Activated T-cell treated with anti-CD3 and anti-CD28 coated beads for 1 hour (primary cell): ENCODE measurements around the gene SMIM44.
"Not testable (repeated sequence)": the region's sequence is repeated elsewhere in the genome, so short reads cannot be mapped to it uniquely, and the experiment has no call there.

Source experiments
- DNase-seq: peaks from one replicate; pipeline ENCODE4 v3.0.0-alpha.2; 2020; ENCODE audit warnings: low read depth

SMIM44 gene

DNA sequence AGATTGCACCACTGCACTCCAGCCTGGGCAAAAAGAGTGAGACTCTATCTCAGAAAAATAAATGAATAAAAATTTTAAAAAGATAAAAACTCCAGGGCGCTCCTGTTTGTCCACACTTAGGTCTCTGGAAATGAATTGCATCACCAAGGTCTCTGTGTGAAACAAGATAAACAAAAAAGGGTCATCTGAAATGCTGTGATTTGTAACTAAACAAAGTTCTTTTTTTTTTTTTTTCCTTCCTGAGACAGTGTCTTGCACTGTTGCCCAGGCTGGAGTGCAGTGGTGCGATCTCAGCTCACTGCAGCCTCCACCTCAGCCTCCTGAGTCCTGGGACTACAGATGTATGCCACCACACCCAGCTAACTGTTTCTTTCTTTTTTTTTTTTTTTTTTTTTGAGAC lies 34.4 kb upstream of the SMIM44 start:
- DNase-seq, result no peak

DNA sequence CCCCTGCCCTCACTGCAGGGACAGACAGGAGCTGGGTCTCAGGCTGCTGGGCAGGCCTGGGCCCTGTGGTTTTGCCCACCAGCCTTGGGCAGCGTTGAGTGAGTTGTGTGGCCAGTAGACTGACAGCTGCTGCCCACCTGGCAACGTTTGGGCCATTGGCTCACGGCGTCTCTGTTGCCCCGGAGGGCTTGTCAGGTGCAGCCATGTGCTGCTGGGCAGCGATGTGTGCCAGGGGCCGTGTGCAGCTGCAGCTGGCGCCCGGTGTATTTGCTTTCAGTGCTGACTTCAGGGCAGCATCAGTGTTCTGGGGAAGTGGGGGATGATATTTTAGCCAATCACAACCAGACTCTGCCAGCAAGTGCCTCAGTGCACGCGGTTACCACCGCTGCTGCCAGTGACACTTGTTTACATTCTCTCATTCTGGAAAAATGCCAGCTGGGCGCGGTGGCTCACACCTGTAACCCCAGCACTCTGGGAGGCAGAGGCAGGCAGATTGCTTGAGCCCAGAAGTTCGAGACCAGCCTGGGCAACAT lies 33.5 kb upstream of the SMIM44 start:
- no peak for DNase-seq

DNA sequence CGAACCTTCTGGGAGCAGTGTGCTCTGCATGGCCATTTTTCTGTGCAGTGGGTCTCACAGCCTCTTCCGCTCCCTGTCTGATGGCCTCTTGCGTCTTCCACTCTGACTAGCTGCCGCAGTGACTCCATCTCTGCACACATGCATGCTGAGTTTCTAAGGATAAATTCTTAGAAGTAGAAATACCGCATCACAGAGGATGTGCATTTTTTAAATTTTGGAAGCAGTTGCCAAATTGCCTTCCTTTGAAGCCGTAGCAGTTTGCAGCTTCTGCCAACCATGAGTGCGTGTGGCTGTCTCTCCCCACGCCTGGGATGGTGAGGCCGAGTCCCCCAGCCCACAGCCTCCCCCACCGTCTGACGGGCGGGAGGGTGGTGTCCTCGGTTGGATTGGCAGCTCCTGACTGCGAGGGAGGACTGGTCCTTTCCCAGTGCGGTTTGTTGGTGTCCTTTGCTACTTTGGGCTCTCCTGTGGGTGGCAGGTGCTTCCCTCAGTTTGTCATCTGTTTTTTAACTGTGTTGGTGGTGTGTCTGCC lies 32.7 kb upstream of the SMIM44 start:
- no peak for DNase-seq

DNA sequence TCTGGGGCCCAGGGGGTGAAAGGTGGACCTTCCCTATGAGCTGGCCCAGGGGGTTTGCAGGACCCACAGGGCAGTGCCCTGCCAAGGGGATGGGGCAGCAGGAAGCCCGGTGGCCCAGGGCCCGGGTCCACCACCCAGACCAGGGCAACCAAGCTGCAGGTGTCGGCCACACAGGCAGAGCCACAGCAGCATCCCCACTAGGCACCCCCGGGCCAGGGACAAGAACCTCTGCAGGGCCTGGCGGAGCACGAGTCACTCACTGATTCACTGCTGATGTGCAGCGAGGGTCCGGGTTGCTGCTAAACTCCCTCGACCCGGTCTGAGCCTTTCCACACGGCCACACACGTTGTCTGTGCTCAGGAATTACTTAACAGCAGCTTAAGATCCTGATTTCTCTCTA lies 31.7 kb upstream of the SMIM44 start:
- no peak for DNase-seq

- no peak for DNase-seq
These were observed 30.2 kb upstream of the SMIM44 start for GRCh38 chr19:3513229-3514140.

DNA sequence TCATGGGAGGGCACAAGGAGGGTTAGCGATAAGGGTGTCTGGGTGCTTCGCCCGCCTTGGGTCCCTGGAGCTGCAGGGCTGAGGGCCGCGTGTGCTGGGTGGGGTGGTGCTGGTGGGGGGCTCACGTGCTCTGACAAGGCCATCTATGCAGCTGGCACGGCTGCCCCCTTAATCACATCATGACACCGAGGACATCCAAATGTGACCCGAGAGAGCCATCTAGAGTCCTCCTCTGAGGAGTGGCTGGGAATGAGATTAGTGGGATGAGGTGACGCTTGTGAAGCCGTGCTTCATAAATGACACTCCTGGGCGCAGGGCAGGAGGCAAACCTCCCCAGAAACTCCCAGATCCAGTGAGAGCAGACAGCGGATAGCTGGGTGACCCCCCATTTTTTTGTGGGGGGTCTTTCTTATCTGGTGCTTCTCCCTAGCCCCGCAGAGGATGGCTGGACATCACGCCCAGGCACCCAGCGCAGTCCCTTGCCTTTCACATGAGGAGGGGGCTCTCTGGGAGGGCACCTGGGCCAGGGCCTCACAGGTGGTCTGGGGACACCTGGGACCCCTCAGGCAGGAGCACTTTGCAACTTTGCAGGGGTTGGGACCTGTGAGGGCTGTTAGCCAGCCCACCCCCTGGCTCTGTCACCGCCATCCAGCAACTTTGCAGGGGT lies 29.5 kb upstream of the SMIM44 start:
- DNase-seq, result no peak

- DNase-seq, result no peak
These were observed 28.4 kb upstream of the SMIM44 start for GRCh38 chr19:3511506-3512251.

- DNase-seq, result no peak
These were observed 27.5 kb upstream of the SMIM44 start for GRCh38 chr19:3510727-3511126.

DNA sequence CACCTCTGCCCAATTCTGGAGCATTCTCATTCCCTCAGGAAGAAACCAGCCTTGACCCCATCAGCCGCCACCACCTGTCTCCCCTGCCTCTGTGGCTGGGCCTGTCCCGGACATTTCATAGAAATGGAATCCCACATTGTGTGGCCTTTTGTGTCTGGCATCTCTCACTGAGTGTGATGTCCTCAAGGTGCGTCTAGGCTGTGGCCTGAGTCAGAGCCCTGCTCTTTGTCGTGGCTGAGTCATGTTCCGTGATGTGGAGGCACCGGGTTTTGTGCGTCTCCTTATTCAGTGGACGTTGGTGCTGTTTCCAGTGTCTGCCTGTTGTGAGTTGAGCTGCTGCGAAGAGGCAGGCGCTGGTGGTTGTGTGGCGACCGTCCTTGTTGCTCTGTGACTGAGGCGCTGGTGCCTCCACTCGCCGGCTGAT lies 26.3 kb upstream of the SMIM44 start:
- DNase-seq, result no peak

- DNase-seq, result no peak
These were observed 25.7 kb upstream of the SMIM44 start for GRCh38 chr19:3508771-3509535.

DNA sequence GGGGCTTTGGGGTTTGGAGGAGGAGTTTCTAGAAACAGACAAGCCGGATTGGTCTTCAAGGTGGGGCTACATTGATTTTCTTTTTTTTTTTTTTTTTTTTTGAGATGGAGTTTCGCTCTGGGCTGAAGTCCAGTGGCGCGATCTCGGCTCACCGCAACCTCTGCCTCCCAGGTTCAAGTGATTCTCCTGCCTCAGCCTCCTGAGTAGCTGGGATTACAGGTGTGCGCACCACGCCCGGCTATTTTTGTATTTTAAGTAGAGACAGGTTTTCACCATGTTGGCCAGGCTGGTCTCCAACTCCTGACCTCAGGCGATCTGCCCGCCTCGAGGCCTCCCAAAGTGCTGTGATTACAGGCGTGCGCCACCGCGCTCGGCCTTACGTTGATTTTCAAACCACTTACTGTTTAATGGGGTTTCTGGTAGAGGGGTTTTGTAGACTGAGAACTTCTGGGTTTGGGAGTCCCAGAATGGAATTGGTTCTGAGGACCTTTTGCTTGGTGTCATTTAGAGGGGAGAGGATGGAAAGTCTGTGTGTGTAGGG lies 24.9 kb upstream of the SMIM44 start:
- DNase-seq, result not testable (repeated sequence)

GRCh38 chr19:3507371-3508120 lies 24.3 kb upstream of the SMIM44 start:
- DNase-seq, result peak; percentile 24

DNA sequence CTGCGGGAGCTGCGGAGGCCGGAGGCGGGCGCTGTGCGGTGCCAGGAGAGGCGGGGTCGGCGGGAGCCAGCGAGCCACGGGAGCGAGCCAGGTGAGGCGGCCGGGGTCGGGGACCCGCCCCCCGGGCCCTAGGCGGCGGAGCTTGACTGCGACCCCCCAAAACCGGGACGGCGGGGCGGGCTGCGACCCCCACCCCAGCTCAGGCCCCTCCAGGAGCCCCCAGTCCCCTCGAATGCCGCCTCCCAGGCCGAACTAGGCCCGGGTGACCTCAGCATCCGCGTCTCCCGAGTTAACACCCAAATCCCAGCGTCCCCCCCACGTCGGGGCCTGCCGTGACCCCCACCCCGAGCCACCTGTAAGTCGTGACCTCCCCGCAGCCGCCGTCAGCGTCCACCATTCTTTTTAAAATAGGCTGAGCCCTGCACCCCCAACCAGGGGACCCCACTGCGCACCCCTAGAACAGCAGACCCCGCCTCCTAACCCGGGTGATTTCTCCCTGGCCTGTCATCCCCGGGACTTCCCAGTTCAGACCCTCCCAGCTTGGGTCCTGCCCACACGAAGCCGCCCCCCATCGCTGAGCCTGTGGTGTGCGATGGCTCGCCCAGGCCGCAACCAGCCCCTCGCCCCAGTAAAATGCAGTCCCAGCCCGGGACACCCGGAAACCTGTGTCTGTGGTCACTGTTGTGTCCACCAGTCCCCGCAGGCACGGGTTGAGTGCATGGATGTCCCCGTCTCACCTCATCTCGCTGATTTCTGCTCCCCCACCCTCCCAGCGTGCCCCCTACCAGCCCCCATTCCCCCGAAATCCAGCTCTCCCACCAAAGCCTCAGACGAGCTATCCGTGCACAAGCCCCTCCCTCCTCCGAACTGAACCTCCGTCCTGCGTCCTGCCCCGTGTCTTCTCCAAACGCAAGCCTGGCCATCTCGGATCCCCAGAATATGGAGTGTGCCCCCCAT lies 23.4 kb upstream of the SMIM44 start:
- DNase-seq, result no peak

- DNase-seq, result peak; percentile 100
These were observed 22.6 kb upstream of the SMIM44 start, which contains the start of gene FZR1 for GRCh38 chr19:3505598-3506383. FZR1 (plus strand) TSS chr19:3506311; CDS start chr19:3522990, 16,679 bp downstream.

DNA sequence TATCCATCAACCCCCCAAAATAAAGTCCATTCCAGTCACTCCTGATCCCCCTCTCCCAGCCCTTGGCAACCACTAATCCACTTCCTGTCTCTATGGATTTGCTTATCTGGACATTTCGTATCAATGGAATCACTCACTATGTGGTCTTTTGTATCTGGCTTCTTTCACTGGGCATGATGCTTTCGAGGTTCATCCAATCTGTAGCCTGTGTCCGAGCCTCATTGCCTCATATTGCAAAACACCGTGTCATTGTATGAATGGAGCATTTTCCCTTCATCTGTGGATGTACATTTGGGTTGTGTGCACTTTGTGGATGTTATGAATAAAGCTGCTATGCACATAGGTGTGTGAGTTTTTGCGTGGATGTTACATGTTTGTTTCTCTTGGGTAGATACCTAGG lies 21.5 kb upstream of the SMIM44 start:
- no peak for DNase-seq

DNA sequence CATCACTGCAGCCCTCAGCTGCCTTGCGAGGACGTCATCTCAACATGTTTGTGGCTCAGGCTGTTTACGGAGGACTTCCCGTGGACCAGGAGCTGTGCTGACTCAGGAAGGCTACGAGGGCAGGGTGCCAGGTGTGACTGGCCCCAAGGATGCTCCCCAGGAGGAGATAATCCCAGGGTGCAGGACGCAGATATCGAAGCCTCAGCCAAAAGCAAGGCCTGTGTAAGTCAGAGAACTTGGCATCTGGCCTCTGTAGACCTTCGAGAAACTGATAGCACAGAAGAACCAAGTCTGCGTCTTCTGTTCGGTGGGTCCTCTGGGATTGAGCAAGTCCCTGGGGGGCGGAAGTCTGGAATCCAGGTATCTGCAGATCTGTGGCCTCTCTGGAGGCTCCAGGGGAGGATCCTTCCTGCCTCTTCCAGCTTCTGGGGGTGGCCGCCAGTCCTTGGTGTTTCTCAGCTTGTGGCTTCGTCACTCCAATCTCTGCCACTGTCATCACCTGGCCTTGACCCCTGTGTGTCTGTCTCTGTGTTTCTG lies 19.9 kb upstream of the SMIM44 start:
- DNase-seq, result no peak

DNA sequence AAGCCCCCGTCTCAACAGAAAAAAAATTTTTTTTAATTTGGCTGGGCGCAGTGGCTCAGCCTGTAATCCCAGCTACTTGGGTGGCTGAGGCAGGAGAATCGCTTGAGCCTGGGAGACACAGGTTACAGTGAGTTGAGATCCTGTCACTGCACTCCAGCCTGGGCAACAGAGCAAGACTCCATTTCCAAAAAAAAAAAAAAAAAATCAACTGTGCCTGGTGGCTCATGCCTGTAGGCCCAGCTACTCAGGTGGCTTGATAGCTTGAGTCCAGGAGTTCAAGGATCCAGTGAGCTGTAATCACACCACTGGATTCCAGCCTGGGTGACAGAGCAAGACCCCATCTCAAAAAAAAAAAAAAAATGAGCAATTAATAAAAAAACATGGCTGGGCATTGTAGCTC lies 18.5 kb upstream of the SMIM44 start:
- DNase-seq, result no peak
